SH-SY5Y (cell line): ENCODE measurements around the gene RNASE8.

ENCODE experiments used
- GATA2 ChIP-seq: IDR thresholded peaks from 2 replicates; pipeline ENCODE4 v1.6.1; 2011; ENCODE audit warnings: mild to moderate bottlenecking, low read depth, low read length
- GATA3 ChIP-seq: IDR thresholded peaks from 2 replicates; pipeline ENCODE4 v1.6.1; 2011; ENCODE audit warnings: low read depth, mild to moderate bottlenecking, low read length, moderate library complexity

DNA sequence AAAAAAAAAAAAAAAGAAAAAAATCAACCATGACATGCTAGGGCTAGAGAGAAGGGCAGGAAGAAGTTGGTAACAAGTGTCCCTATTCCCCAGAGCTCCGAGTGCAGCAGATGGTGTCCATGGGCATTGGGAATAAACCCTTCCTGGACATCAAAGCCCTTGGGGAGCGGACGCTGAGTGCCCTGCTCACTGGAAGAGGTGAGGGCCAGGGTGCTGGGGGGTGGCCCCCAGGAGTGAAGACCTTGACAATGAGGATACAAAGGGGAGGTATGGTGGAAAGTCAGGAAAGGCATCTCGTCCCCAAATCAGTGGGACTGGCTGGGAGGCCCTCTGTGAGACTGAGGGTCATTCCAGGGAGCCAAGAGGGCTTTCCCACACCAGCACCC, 29.3 kb downstream of the RNASE8 start:
- TF ChIP-seq GATA2 (no peak), GATA3 (no peak)
